Activated CD4-positive, alpha-beta T cell treated with anti-CD3 and anti-CD28 coated beads, Interleukin-2, amount 10 ng/mL, durations not matched to agents 7 days and 5 days (primary cell): ENCODE measurements around the gene SERGEF. TPM values are rescaled to one million over a fixed set of nuclear protein-coding genes. Genes with fewer than 3 reads are reported as not detected.

Experiments used
- CTCF ChIA-PET: fragments of 350-600 bp; sonication (Branson Sonifier 250); formaldehyde crosslinking; loops from one replicate; lab custom pipeline; 2021; ENCODE audit warnings: antibody characterized with exemption; lab: Charles Lee
- POLR2A ChIA-PET: fragments of 350-600 bp; sonication (Branson Sonifier 250); formaldehyde crosslinking; loops from one replicate; lab custom pipeline; 2021; ENCODE audit warnings: antibody characterized with exemption; lab: Charles Lee
- DNase-seq: peaks from one replicate; pipeline ENCODE4 v3.0.0-alpha.2; 2020
- H3K27ac Mint-ChIP-seq: one replicate; pipeline ENCODE4 v1.8.0; 2021; ENCODE audit warnings: mild to moderate bottlenecking, moderate library complexity, mixed read lengths
- H3K27me3 Mint-ChIP-seq: one replicate; pipeline ENCODE4 v1.8.0; 2021; ENCODE audit warnings: mixed read lengths
- H3K36me3 Mint-ChIP-seq: one replicate; pipeline ENCODE4 v1.8.0; 2021; ENCODE audit warnings: low read depth, mixed read lengths
- H3K4me1 Mint-ChIP-seq: one replicate; pipeline ENCODE4 v1.8.0; 2021; ENCODE audit warnings: mixed read lengths
- H3K4me3 Mint-ChIP-seq: one replicate; pipeline ENCODE4 v1.8.0; 2021; ENCODE audit warnings: mild to moderate bottlenecking, moderate library complexity, mixed read lengths
- H3K9me3 Mint-ChIP-seq: one replicate; pipeline ENCODE4 v1.8.0; 2021; ENCODE audit warnings: mixed read lengths
- total RNA-seq, 2 experiments: library from RNA; stranded (reverse); gene quantifications; one replicate each; pipeline ENCODE4 v1.2.3, GENCODE V29; 2021

SERGEF gene
- total RNA-seq, 2 experiments from 2014 or later = 33.7 to 33.9 TPM

DNA sequence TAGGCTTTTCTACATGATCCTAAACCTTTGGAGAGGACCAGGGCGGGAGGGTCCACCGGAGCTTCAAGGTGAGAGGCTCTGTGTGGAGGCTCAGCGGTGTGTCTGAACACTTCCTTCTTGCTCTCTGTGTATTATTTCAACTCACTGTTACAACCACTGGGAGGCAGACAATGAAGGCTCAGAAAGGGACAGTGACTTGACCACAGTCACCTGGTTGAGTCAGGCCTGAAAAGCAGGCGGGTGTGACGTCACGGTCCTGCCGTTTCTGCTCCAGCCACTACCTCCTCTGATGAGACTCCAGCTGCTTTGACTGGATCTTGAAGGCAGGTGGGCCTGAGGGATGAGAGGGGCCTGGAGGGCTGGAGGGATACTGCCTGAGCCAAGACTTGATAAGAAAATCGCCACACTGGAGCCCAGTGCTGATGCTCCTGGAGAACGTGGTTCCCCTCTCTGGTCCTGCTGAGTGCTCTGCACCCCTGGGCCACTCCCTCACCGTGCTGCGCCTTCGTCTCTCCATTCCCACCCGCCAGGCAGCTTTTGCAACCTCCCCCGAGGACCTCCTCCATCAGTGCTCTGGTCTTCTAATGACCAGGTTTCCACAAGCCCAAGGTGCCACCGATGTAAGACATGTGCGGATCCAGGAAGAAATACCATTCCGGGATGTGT, 250.4 kb downstream of the SERGEF start:
- Mint-ChIP-seq H3K27ac (no peak overlapping the region), H3K4me1 (peaks cover 3% of the 10 kb centered on the region), H3K36me3 (no peaks in the 10 kb centered on the region), H3K27me3 (no peaks in the 10 kb centered on the region), H3K9me3 (no peaks in the 10 kb centered on the region), H3K4me3 (no peak overlapping the region)
- ChIA-PET CTCF (interaction anchor here (0.6 to 1.4 kb wide), 3 partner anchors 10 to 109 kb away, joined by 3 to 5 read pairs (median 5); no protein-coding TSS in a partner anchor), POLR2A (no interaction called here)
- no peak for DNase-seq

DNA sequence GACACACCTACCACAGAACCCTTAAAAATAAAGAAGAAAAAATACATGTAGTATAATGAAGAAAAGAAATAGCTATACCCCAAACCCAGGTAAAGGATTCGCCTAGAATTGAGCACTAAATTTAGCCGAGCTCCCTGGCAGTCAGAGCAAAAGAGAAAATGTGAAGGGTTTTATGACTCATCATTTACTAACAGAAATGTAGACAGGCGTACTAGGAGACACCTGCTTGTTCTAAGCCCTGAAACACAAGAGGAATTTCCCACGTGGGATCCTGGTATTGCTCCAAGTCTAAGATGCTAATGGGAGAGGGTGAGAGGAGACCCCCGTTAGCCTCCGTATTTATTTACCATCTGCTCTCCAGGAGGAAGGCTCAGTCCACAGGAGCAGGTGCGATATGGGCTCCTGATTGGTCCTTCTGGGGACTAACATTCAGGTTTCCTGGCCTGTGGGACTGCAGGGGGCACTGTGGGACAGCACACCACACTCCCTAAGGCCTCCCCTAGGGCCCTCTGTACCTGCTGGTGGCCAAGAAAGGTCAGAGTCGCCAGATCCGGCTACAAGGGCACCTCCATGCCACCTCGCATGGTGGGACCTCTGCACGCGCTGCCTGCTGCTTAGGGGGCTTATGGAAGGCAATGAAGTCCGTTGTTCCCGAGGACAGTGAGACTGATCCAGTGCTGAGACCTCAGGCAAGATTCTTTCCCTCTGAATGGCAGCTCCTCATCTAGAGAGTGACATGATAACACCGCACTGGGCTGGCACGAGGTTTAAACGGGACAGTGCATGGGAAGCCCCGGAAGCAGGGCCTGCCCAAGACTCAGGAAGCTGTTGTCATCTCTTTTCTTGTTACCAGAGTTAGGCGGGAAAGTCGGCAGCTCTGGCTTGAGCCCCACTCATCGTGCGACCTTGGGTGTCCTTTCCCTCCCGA, 252.5 kb downstream of the SERGEF start:
- no peaks in the 10 kb centered on the region for H3K36me3 Mint-ChIP-seq
- H3K4me3 Mint-ChIP-seq = no peak overlapping the region
- H3K27ac Mint-ChIP-seq = no peak overlapping the region
- CTCF ChIA-PET = interaction anchor here (1.2 to 2.2 kb wide), 3 partner anchors 8 to 219 kb away, joined by 3 to 6 read pairs (median 5); no protein-coding TSS in a partner anchor
- DNase-seq = peak; percentile 29
- H3K9me3 Mint-ChIP-seq = no peaks in the 10 kb centered on the region
- H3K4me1 Mint-ChIP-seq = peaks cover 3% of the 10 kb centered on the region
- POLR2A ChIA-PET = no interaction called here
- no peaks in the 10 kb centered on the region for H3K27me3 Mint-ChIP-seq

GRCh38 chr11:17755891-17756290, 257.0 kb downstream of the SERGEF start:
- ChIA-PET CTCF (interaction anchor here (1.1 kb wide), 1 partner anchor 12 kb away, joined by 3 read pairs; no protein-coding TSS in a partner anchor), POLR2A (no interaction called here)
- no peaks in the 10 kb centered on the region for H3K9me3 Mint-ChIP-seq
- H3K27me3 Mint-ChIP-seq = no peaks in the 10 kb centered on the region
- H3K27ac Mint-ChIP-seq = no peak overlapping the region
- no peak overlapping the region for H3K4me3 Mint-ChIP-seq
- peaks cover 3% of the 10 kb centered on the region for H3K4me1 Mint-ChIP-seq
- H3K36me3 Mint-ChIP-seq = no peaks in the 10 kb centered on the region
- DNase-seq = no peak

- no peaks in the 10 kb centered on the region for H3K4me1 Mint-ChIP-seq
- DNase-seq = no peak
- H3K36me3 Mint-ChIP-seq = no peaks in the 10 kb centered on the region
- no peaks in the 10 kb centered on the region for H3K9me3 Mint-ChIP-seq
- CTCF ChIA-PET = no interaction called here
- H3K27me3 Mint-ChIP-seq = no peaks in the 10 kb centered on the region
- H3K27ac Mint-ChIP-seq = no peak overlapping the region
- POLR2A ChIA-PET = no interaction called here
- no peak overlapping the region for H3K4me3 Mint-ChIP-seq
Observed at GRCh38 chr11:17753641-17754040, 259.2 kb downstream of the SERGEF start.

- Mint-ChIP-seq H3K9me3 (no peaks in the 10 kb centered on the region), H3K4me1 (no peaks in the 10 kb centered on the region), H3K4me3 (no peak overlapping the region), H3K36me3 (no peaks in the 10 kb centered on the region), H3K27ac (no peak overlapping the region), H3K27me3 (no peaks in the 10 kb centered on the region)
- DNase-seq = no peak
- ChIA-PET POLR2A (no interaction called here), CTCF (interaction anchor here (1.4 kb wide), 1 partner anchor 8 kb away, joined by 3 read pairs; no protein-coding TSS in a partner anchor)
Observed at GRCh38 chr11:17753153-17753552, 259.7 kb downstream of the SERGEF start.

- POLR2A ChIA-PET = no interaction called here
- Mint-ChIP-seq H3K27me3 (no peaks in the 10 kb centered on the region), H3K9me3 (no peaks in the 10 kb centered on the region), H3K4me3 (no peak overlapping the region), H3K4me1 (no peaks in the 10 kb centered on the region), H3K36me3 (no peaks in the 10 kb centered on the region), H3K27ac (no peak overlapping the region)
- DNase-seq = no peak
- CTCF ChIA-PET = interaction anchor here (1.4 kb wide), 1 partner anchor 9 kb away, joined by 3 read pairs; no protein-coding TSS in a partner anchor
Observed at GRCh38 chr11:17752144-17752543, 260.7 kb downstream of the SERGEF start.

DNA sequence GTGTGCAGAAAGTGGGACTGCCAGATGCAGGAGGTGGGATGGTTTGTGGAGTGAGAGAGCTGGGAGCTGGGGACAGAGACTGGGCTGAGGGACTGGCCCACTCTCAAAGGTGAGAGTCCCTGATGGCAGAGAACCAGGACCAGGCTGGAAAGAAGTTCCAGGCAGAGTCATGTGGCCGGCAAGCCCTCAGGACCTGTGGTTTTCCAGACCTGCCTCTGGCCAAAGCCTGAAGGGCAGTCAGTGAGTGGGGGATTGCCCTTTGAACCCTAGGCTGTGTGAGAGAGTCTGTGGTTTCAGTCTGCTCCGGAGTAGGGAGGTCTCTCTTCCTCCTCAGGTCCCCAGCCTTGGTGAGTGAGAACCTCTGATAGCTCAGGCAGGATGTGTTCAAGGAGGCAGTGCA, 261.3 kb downstream of the SERGEF start:
- Mint-ChIP-seq H3K27ac (no peak overlapping the region), H3K9me3 (no peaks in the 10 kb centered on the region), H3K27me3 (no peaks in the 10 kb centered on the region), H3K36me3 (no peaks in the 10 kb centered on the region), H3K4me3 (no peak overlapping the region), H3K4me1 (no peaks in the 10 kb centered on the region)
- ChIA-PET POLR2A (no interaction called here), CTCF (interaction anchor here (1.4 kb wide), 1 partner anchor 10 kb away, joined by 3 read pairs; no protein-coding TSS in a partner anchor)
- DNase-seq = no peak

GRCh38 chr11:17750801-17751165, 262.1 kb downstream of the SERGEF start:
- H3K27me3 Mint-ChIP-seq = no peaks in the 10 kb centered on the region
- H3K9me3 Mint-ChIP-seq = no peaks in the 10 kb centered on the region
- ChIA-PET CTCF (no interaction called here), POLR2A (no interaction called here)
- no peak overlapping the region for H3K27ac Mint-ChIP-seq
- no peak overlapping the region for H3K4me3 Mint-ChIP-seq
- no peaks in the 10 kb centered on the region for H3K4me1 Mint-ChIP-seq
- DNase-seq = no peak
- H3K36me3 Mint-ChIP-seq = no peaks in the 10 kb centered on the region

- CTCF ChIA-PET = no interaction called here
- Mint-ChIP-seq H3K4me1 (no peaks in the 10 kb centered on the region), H3K4me3 (no peak overlapping the region), H3K9me3 (no peaks in the 10 kb centered on the region), H3K27me3 (no peaks in the 10 kb centered on the region), H3K36me3 (no peaks in the 10 kb centered on the region), H3K27ac (no peak overlapping the region)
- no peak for DNase-seq
- POLR2A ChIA-PET = no interaction called here
Observed at GRCh38 chr11:17750013-17750800, 262.6 kb downstream of the SERGEF start.

GRCh38 chr11:17748761-17749721, 263.8 kb downstream of the SERGEF start:
- Mint-ChIP-seq H3K9me3 (no peaks in the 10 kb centered on the region), H3K27ac (no peak overlapping the region), H3K4me3 (no peak overlapping the region), H3K4me1 (no peaks in the 10 kb centered on the region), H3K27me3 (no peaks in the 10 kb centered on the region), H3K36me3 (no peaks in the 10 kb centered on the region)
- no peak for DNase-seq
- POLR2A ChIA-PET = no interaction called here
- CTCF ChIA-PET = no interaction called here

DNA sequence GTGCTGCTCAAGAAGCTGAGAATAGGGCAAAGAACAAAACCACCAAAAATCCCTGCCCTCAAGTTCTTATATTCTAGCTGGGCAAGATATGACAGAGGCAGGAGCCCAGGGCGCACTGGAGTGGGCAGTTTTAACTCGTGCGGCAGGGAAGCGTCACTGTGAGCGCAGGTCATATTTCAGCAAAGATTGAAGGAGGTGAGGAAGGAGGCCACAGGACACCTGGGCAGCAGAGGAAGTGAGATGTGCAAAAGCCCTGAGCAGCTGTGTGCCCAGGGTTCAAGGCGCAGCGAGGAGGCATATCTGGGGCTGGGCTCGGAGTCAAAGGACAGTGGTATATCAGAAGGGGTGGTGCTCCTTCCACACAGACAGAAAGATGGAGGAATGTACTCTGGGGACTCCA, 264.8 kb downstream of the SERGEF start:
- Mint-ChIP-seq H3K27ac (no peak overlapping the region), H3K9me3 (no peaks in the 10 kb centered on the region), H3K27me3 (no peaks in the 10 kb centered on the region), H3K4me1 (no peaks in the 10 kb centered on the region), H3K4me3 (no peak overlapping the region), H3K36me3 (no peaks in the 10 kb centered on the region)
- DNase-seq = no peak
- ChIA-PET POLR2A (no interaction called here), CTCF (no interaction called here)
